ENCODE data around the gene MFAP1.
"Not testable (repeated sequence)": the region's sequence is repeated elsewhere in the genome, so short reads cannot be mapped to it uniquely, and the experiment has no call there.

DNA sequence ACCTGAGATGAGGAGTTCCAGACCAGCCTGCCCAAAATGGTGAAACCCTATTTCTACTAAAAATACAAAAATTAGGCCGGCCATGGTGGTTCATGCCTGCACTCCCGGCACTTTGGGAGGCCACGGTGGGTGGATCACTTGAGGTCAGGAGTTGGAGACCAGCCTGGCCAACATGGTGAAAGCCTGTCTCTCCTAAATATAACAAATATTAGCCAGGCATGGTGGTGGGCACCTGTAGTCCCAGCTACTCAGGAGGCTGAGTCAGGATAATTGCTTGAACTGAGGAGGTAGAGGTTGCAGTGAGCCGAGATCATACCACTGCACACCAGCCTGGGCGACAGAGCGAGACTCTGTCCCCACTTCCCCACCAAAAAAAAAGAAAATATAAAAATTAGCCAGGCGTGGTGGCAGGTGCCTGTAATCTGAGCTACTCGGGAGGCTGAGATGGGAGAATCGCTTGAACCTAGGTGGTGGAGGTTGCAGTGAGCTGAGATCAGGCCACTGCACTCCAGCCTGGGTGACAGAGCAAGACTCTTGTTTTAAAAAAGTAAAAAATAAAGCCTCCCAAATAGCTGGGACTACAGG is 6.3 kb upstream of the MFAP1 start:
- TF ChIP-seq, protein P1, sequence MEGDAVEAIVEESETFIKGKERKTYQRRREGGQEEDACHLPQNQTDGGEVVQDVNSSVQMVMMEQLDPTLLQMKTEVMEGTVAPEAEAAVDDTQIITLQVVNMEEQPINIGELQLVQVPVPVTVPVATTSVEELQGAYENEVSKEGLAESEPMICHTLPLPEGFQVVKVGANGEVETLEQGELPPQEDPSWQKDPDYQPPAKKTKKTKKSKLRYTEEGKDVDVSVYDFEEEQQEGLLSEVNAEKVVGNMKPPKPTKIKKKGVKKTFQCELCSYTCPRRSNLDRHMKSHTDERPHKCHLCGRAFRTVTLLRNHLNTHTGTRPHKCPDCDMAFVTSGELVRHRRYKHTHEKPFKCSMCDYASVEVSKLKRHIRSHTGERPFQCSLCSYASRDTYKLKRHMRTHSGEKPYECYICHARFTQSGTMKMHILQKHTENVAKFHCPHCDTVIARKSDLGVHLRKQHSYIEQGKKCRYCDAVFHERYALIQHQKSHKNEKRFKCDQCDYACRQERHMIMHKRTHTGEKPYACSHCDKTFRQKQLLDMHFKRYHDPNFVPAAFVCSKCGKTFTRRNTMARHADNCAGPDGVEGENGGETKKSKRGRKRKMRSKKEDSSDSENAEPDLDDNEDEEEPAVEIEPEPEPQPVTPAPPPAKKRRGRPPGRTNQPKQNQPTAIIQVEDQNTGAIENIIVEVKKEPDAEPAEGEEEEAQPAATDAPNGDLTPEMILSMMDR (IDR thresholded peaks at IDR 0.05) = not testable (repeated sequence)
- TF ChIP-seq POLR2A (IDR thresholded peaks at IDR 0.05) = not testable (repeated sequence)
